C4-2B (cell line): ENCODE results near the gene ACP2.

Source experiments
- H3K27ac ChIP-seq: fragments of 450-650 bp; 2 replicates; pipeline ENCODE4 v1.5.1; 2017
- ZFX ChIP-seq: fragments of 450-650 bp; IDR thresholded peaks from 2 replicates; pipeline ENCODE4 v1.6.1; 2017
- TF ChIP-seq, protein P1 (sequence below): fragments of 450-650 bp; conservative IDR thresholded peaks from 2 replicates; pipeline ENCODE4 v1.5.1; 2017; ENCODE audit warnings: mild to moderate bottlenecking

The ACP2 gene

DNA sequence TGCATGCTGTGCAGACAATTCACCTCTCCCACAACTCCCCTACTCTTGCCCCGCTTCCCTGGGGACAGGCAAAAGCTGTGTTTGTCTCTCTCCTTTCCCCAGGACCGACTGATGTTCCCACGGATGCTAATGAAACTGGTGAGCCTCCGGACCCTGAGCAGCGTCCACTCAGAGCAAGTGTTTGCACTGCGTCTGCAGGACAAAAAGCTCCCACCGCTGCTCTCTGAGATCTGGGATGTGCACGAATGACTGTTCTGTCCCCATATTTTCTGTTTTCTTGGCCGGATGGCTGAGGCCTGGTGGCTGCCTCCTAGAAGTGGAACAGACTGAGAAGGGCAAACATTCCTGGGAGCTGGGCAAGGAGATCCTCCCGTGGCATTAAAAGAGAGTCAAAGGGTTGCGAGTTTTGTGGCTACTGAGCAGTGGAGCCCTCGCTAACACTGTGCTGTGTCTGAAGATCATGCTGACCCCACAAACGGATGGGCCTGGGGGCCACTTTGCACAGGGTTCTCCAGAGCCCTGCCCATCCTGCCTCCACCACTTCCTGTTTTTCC lies 19.9 kb upstream of the ACP2 start:
- TF ChIP-seq, protein P1, sequence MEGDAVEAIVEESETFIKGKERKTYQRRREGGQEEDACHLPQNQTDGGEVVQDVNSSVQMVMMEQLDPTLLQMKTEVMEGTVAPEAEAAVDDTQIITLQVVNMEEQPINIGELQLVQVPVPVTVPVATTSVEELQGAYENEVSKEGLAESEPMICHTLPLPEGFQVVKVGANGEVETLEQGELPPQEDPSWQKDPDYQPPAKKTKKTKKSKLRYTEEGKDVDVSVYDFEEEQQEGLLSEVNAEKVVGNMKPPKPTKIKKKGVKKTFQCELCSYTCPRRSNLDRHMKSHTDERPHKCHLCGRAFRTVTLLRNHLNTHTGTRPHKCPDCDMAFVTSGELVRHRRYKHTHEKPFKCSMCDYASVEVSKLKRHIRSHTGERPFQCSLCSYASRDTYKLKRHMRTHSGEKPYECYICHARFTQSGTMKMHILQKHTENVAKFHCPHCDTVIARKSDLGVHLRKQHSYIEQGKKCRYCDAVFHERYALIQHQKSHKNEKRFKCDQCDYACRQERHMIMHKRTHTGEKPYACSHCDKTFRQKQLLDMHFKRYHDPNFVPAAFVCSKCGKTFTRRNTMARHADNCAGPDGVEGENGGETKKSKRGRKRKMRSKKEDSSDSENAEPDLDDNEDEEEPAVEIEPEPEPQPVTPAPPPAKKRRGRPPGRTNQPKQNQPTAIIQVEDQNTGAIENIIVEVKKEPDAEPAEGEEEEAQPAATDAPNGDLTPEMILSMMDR: no peak
- TF ChIP-seq ZFX: no peak
- H3K27ac ChIP-seq: peak overlapping the region; percentile 96

DNA sequence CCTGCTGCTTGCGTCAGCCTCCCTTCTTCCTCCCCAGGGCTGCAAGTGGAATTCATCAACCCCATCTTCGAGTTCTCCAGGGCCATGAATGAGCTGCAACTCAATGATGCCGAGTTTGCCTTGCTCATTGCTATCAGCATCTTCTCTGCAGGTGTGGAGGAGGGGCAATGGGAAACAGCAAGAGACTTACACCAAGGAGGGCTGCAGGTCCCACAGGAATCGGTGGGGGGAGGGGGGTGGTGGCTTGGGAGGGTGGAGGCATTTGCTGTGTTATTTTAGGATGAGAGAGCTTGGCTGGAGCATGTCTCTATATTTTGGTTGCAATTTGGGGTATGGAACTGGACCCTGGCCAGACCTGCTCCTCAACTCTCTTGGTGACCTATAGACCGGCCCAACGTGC lies 19.3 kb upstream of the ACP2 start:
- TF ChIP-seq, protein P1: no peak
- no peak for TF ChIP-seq ZFX
- peak overlapping the region; percentile 96 for H3K27ac ChIP-seq

- no peak overlapping the region for H3K27ac ChIP-seq
- TF ChIP-seq, protein P1: no peak
- no peak for TF ChIP-seq ZFX
These were observed 15.9 kb upstream of the ACP2 start for GRCh38 chr11:47264521-47264920.

DNA sequence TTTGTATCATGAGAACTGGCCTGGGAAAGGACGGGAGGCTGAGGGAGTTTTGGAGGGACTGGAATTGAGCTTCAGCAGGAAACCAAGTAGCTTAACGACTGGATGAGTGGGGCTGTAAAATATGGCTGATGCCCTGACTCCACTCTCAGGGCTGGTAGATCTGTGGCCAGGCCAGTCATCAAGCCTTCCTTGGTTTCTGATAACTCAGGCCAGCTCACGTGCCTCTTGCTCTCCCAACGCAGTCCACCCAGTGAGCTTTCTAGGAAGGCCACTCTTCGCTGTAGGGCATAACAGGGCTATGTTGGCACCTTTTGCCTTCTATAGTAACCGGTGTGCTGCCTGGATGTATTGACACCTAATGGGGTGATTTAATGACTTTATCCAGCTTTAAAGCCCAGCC lies 15.5 kb upstream of the ACP2 start:
- TF ChIP-seq ZFX: no peak
- TF ChIP-seq, protein P1: no peak
- no peak overlapping the region for H3K27ac ChIP-seq

DNA sequence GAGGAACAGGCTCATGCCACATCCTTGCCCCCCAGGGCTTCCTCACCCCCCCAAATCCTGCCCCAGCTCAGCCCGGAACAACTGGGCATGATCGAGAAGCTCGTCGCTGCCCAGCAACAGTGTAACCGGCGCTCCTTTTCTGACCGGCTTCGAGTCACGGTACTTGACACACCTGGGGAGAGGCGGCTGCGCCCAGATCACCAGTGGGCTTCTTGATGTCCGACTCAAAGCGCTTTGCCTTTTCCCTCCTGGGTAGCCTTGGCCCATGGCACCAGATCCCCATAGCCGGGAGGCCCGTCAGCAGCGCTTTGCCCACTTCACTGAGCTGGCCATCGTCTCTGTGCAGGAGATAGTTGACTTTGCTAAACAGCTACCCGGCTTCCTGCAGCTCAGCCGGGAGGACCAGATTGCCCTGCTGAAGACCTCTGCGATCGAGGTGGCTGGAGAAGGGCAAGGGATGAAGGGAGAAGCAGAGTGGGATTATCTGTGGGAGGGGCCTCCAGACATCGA lies 12.7 kb upstream of the ACP2 start:
- H3K27ac ChIP-seq: no peak overlapping the region
- no peak for TF ChIP-seq ZFX
- TF ChIP-seq, protein P1: no peak

- H3K27ac ChIP-seq: no peak overlapping the region
- TF ChIP-seq, protein P1: no peak
- no peak for TF ChIP-seq ZFX
These were observed 11.8 kb upstream of the ACP2 start for GRCh38 chr11:47260366-47260765.

DNA sequence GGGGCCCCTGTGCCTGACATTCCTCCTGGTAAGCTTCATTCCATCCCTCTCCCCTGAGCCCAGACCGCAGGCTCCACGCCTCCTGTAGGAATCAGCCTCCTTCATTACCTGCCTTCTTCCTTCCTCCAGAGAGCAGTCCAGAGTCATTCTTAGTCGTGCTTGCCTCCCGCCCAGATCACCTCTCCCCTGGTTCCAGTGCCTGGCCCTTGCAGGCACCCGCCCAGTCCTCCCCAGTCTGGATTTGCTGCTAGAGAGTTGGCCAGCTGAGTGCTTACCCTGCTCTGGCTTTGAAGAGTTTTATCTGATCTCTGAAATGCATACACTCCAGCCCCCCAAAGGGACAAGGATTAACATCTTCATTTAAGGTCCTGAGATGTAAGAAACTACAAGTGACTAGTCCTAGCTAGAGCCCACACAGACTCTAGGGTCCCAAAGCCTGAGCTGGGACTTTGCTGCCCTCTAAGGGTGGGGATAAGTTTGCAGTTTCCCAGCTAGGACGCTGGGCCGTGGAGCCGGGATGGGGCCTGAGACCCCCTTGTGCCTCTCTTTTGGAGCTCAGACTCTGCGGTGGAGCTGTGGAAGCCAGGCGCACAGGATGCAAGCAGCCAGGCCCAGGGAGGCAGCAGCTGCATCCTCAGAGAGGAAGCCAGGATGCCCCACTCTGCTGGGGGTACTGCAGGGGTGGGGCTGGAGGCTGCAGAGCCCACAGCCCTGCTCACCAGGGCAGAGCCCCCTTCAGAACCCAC lies 10.8 kb upstream of the ACP2 start:
- TF ChIP-seq, protein P1: no peak; the same call in 1 of the 2 replicates
- no peak for TF ChIP-seq ZFX
- H3K27ac ChIP-seq: no peak overlapping the region
